Ovary (tissue), 9 donors: Measurements from ENCODE around the gene LRRC51. TPM values are rescaled to one million over a fixed set of nuclear protein-coding genes. Genes with fewer than 3 reads are reported as not detected.
"Not testable (repeated sequence)": the region's sequence is repeated elsewhere in the genome, so short reads cannot be mapped to it uniquely, and the experiment has no call there.

Experiments used
- DNase-seq, 5 donors: peaks; one replicate each; pipeline ENCODE4 v3.0.0-alpha.2; 2019 to 2020
- H3K27ac ChIP-seq, 2 donors: fragments of 200-600 bp; one replicate each; pipeline versions ENCODE4 v1.5.1 to v1.8.0; 2019 to 2022
- H3K27me3 ChIP-seq: fragments of 200-600 bp; one replicate; pipeline ENCODE4 v1.8.0; 2022
- H3K36me3 ChIP-seq: fragments of 200-600 bp; sonication (generic); one replicate; pipeline ENCODE4 v1.5.1; 2019
- H3K4me1 ChIP-seq: one replicate; pipeline ENCODE4 v1.8.1; 2013; ENCODE audit warnings: mild to moderate bottlenecking, moderate library complexity; ENCODE audit not compliant: insufficient read depth
- H3K4me3 ChIP-seq: fragments of 200-600 bp; sonication (generic); one replicate; pipeline ENCODE4 v1.5.1; 2017
- H3K9me3 ChIP-seq, 2 donors: fragments of 200-600 bp in 1 of 2; sonication (generic) in 1 of 2; one replicate each; pipeline versions ENCODE4 v1.5.1 to v1.8.1; 2013 to 2019; ENCODE audit warnings: mild to moderate bottlenecking in 1 of 2, moderate library complexity in 1 of 2
- CTCF ChIP-seq, 3 donors: fragments of 450-650 bp in 2 of 3; fragments of 200-600 bp in 1 of 3; IDR thresholded peaks; one replicate each; pipeline versions ENCODE4 v1.5.1 to v1.8.0; 2016 to 2022; ENCODE audit warnings: antibody characterized with exemption in 3 of 3, mild to moderate bottlenecking in 1 of 3
- EP300 ChIP-seq: sonication (generic); formaldehyde crosslinking; IDR thresholded peaks from one replicate; pipeline ENCODE4 v1.6.1; 2017; ENCODE audit warnings: antibody characterized with exemption
- POLR2A ChIP-seq: fragments of 450-650 bp; IDR thresholded peaks from one replicate; pipeline ENCODE4 v1.6.1; 2017; ENCODE audit warnings: antibody characterized with exemption, mild to moderate bottlenecking, moderate library complexity
- WGBS, 3 donors: extraction: QIAGEN DNeasy Blood & Tissue Kit in 1 of 3; methylation state at CpG; one replicate each; pipeline versions ENCODE4 v1.1.5 to v1.1.7; 2013 to 2017; 5-methylcytosine and 5-hydroxymethylcytosine counted together
- intact Hi-C, 4 donors: fragments of 100-400 bp; cut with DNase I; formaldehyde crosslinking; loops; one replicate each; pipeline versions ENCODE4 v1.11.0 to v1.15.1; 2022 to 2023
- polyA plus RNA-seq, 2 donors: library from polyadenylated mRNA; stranded (reverse); fragments of 200-250 nt in 1 of 2; fragments of 350-450 nt in 1 of 2; fragmentation: Illumina TruSeq in 1 of 2; extraction: RNeasy Lipid Tissue Mini Kit (QIAGEN cat#74804) in 1 of 2; gene quantifications; one replicate each; pipeline ENCODE4 v1.2.3, GENCODE V29; 2013 to 2014
- total RNA-seq, 7 donors: library from RNA; depleted of rRNA in 2 of 7; stranded (reverse); fragments of >200 nt in 2 of 7; fragmentation: NEBNext Ultra II Directional in 3 of 7; extraction: Animal tissue kit (Norgen Biotek cat#: 25700) in 3 of 7; gene quantifications; one replicate each; pipeline versions ENCODE4 v1.1.0 to v1.2.4, GENCODE V29; 2016 to 2023
- donor health status: DM: no; HTN: no; CAD: no; lungs with moderate emphysema.
- donor health status: DM: no; HTN: no; CAD: no.
- donor health status: Bipolar disorder and iron deficiency.
- donor health status: DM: yes; HTN: yes; CAD: no.
- donor health status: DM: no; HTN: no; CAD: no.
- donor health status: DM: yes; HTN: yes; CAD: no.

The LRRC51 gene
- total and polyA plus RNA-seq, 9 donors = 7.2 to 21.0 (median 9.6) TPM

GRCh38 chr11:72132646-72133045 is 52.0 kb downstream of the LRRC51 start:
- H3K27me3 ChIP-seq = no peaks in the 10 kb centered on the region
- H3K4me3 ChIP-seq = no peak overlapping the region
- no peaks in the 10 kb centered on the region for H3K4me1 ChIP-seq
- WGBS, 3 donors = 19 to 51% (median 28%) methylated on average over 2 of the region's 2 CpGs
- TF ChIP-seq EP300 (no peak), POLR2A (no peak), CTCF (IDR thresholded peaks at IDR 0.05) (no peak)
- no peaks in the 10 kb centered on the region for H3K9me3 ChIP-seq
- H3K27ac ChIP-seq = no peak overlapping the region
- H3K36me3 ChIP-seq = no peaks in the 10 kb centered on the region
- intact Hi-C loops = loop anchor here in 1 of 4 donors (10.0 kb wide), 1 partner anchor 158 kb away; no protein-coding TSS in a partner anchor
- no peak for DNase-seq

- intact Hi-C loops = loop anchor here in 1 of 4 donors (10.0 kb wide), 1 partner anchor 161 kb away; no protein-coding TSS in a partner anchor
- H3K36me3 ChIP-seq = not testable (repeated sequence)
Observed at GRCh38 chr11:72135473-72135872, 54.8 kb downstream of the LRRC51 start, which contains the start of gene FOLR3. Gene FOLR3, plus strand, starts transcription at chr11:72135725. Its CDS starts 228 bp downstream, at chr11:72135953.

GRCh38 chr11:72135891-72136683 is 55.4 kb downstream of the LRRC51 start:
- WGBS, 3 donors = 88 to 91% (median 88%) methylated on average over 14 of the region's 14 CpGs
- Histone ChIP-seq H3K4me1 (no peaks in the 10 kb centered on the region), H3K36me3 (no peaks in the 10 kb centered on the region), H3K9me3 (no peaks in the 10 kb centered on the region), H3K4me3 (no peak overlapping the region), H3K27me3 (no peaks in the 10 kb centered on the region), H3K27ac (no peak overlapping the region)
- DNase-seq = no peak
- TF ChIP-seq CTCF (IDR thresholded peaks at IDR 0.05) (no peak), POLR2A (no peak), EP300 (no peak)
- intact Hi-C loops = loop anchor here in 1 of 4 donors (10.0 kb wide), 1 partner anchor 161 kb away; no protein-coding TSS in a partner anchor

More at GRCh38 chr11:72135473-72135872, 54.8 kb downstream of the LRRC51 start, which contains the start of gene FOLR3:
- DNase-seq, H3K27me3 ChIP-seq, H3K4me3 ChIP-seq, H3K9me3 ChIP-seq, H3K4me1 ChIP-seq, H3K27ac ChIP-seq: not testable (repeated sequence)
- WGBS, 3 donors = 89 to 94% (median 90%) methylated on average over 4 of the region's 4 CpGs

GRCh38 chr11:72136684-72137262 is 56.1 kb downstream of the LRRC51 start:
- no peaks in the 10 kb centered on the region for H3K27me3 ChIP-seq
- 84 to 91% (median 86%) methylated on average over 4 of the region's 4 CpGs for WGBS, 3 donors

More at GRCh38 chr11:72136684-72137262, 56.1 kb downstream of the LRRC51 start:
- DNase-seq = no peak
- Histone ChIP-seq H3K9me3 (no peaks in the 10 kb centered on the region), H3K4me1 (no peaks in the 10 kb centered on the region), H3K36me3 (no peaks in the 10 kb centered on the region), H3K4me3 (no peak overlapping the region), H3K27ac (no peak overlapping the region)
- intact Hi-C loops = loop anchor here in 1 of 4 donors (10.0 kb wide), 1 partner anchor 162 kb away; no protein-coding TSS in a partner anchor
- TF ChIP-seq CTCF (IDR thresholded peaks at IDR 0.05) (no peak), EP300 (no peak), POLR2A (no peak)
